Measurements from ENCODE around the gene PLAGL2.

PLAGL2 gene

GRCh38 chr20:32229251-32229747 is 21.8 kb upstream of the PLAGL2 start:
- DNase-seq, result no peak

- DNase-seq, result no peak
Observed at GRCh38 chr20:32227744-32228688, 20.5 kb upstream of the PLAGL2 start.

GRCh38 chr20:32227306-32227705 is 19.8 kb upstream of the PLAGL2 start:
- DNase-seq, result no peak

GRCh38 chr20:32226391-32226790 is 18.8 kb upstream of the PLAGL2 start:
- DNase-seq, result no peak

- DNase-seq, result no peak
Observed at GRCh38 chr20:32224463-32224862, 16.9 kb upstream of the PLAGL2 start.

- DNase-seq, result no peak
Observed at GRCh38 chr20:32218156-32218900, 10.8 kb upstream of the PLAGL2 start.

GRCh38 chr20:32216179-32217142 is 8.9 kb upstream of the PLAGL2 start:
- no peak for DNase-seq

- no peak for DNase-seq
Observed at GRCh38 chr20:32215729-32216128, 8.2 kb upstream of the PLAGL2 start.

GRCh38 chr20:32215147-32215546 is 7.6 kb upstream of the PLAGL2 start:
- DNase-seq, result no peak

- no peak for DNase-seq
Observed at GRCh38 chr20:32213870-32214269, 6.3 kb upstream of the PLAGL2 start.

- no peak for DNase-seq
Observed at GRCh38 chr20:32209850-32210605, 2.5 kb upstream of the PLAGL2 start.

GRCh38 chr20:32208499-32209154 is 1.1 kb upstream of the PLAGL2 start:
- no peak for DNase-seq

- no peak for DNase-seq
Observed at GRCh38 chr20:32206760-32207625, 550 bp downstream of the PLAGL2 start.

GRCh38 chr20:32205843-32206759 is 1.4 kb downstream of the PLAGL2 start:
- no peak for DNase-seq

- peak; percentile 33 for DNase-seq
Observed at GRCh38 chr20:32205110-32205842, 2.3 kb downstream of the PLAGL2 start.

- no peak for DNase-seq
Observed at GRCh38 chr20:32204205-32205109, 3.1 kb downstream of the PLAGL2 start.
